GM21717 (cell line): ENCODE data around the gene SLC12A5.

ENCODE experiments used
- ATAC-seq: cut with Tn5 transposase; IDR thresholded peaks from one replicate; pipeline ENCODE4 v1.9.1; 2021; ENCODE audit warnings: mild to moderate bottlenecking, moderate library complexity; ENCODE audit not compliant: unreplicated experiment

The SLC12A5 gene

GRCh38 chr20:46006022-46006705 lies 22.9 kb upstream of the SLC12A5 start:
- no peak for ATAC-seq

GRCh38 chr20:46006964-46007363 lies 22.1 kb upstream of the SLC12A5 start:
- ATAC-seq, result no peak

DNA sequence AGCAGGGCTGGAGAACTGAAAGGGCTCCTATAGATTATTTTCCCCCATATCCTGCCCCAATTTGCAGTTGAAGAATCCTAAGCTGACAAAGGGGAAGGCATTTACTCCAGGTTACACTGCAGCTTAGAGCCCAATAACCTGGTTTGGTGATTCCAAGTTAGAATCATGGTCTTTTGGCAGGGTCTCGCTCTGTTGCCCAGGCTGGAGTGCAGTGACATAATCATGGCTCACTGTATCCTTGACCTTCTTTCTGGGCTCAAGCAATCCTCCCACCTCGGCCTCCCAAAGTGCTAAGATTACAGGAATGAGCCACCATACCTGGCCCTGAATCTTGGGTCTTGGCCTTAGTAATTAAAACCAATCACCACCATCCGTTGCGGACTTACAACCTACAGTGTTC lies 21.3 kb upstream of the SLC12A5 start:
- ATAC-seq, result no peak

GRCh38 chr20:46009816-46010215 lies 19.2 kb upstream of the SLC12A5 start:
- no peak for ATAC-seq

- no peak for ATAC-seq
These were observed 18.3 kb upstream of the SLC12A5 start for GRCh38 chr20:46010491-46011391.

DNA sequence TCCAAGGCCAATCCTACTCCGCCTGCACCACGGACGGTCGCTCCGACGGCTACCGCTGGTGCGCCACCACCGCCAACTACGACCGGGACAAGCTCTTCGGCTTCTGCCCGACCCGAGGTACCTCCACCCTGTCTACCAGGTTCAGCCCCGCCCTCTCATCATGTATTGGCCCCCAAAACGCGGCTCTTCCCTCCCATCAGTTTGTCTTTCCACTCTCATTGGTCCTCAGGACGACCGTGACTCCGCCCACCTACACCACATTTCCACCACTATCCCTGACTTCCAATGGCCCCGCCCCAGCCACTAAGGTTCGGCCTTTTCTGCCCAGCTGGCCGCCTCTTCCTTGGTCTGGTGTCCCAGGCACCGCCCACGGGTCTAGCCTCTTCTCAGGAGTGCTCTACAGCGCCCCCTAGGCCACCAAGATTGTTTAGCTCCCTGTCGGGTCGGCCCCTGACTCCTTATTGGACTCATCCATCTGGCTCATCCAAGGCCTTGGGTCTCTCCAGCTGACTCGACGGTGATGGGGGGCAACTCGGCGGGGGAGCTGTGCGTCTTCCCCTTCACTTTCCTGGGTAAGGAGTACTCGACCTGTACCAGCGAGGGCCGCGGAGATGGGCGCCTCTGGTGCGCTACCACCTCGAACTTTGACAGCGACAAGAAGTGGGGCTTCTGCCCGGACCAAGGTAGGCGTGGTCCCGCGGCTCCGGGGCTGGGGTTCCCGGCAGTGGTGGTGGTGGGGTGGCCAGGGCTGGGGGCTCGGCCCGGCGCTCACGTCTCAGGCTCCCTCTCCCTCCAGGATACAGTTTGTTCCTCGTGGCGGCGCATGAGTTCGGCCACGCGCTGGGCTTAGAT lies 17.2 kb upstream of the SLC12A5 start:
- ATAC-seq, result no peak

DNA sequence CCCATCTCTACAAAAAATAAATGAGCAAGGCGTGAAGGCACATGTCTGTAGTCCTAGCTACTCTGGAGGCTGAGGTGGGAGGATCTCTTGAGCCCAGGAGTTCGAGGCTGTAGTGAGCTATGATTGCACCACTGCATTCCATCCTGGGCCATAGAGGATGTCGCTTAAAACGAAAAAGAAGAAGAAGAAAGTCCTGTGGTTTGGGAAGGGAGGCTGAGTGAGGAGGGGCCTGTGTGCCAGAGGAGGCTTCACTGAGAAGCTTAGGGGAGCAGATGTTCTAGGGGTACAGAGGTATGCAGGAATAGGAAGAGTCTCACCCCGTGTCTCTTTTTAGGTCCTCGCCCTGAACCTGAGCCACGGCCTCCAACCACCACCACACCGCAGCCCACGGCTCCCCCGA lies 16.1 kb upstream of the SLC12A5 start:
- ATAC-seq, result no peak

- no peak for ATAC-seq
These were observed 15.6 kb upstream of the SLC12A5 start for GRCh38 chr20:46013322-46013828.

DNA sequence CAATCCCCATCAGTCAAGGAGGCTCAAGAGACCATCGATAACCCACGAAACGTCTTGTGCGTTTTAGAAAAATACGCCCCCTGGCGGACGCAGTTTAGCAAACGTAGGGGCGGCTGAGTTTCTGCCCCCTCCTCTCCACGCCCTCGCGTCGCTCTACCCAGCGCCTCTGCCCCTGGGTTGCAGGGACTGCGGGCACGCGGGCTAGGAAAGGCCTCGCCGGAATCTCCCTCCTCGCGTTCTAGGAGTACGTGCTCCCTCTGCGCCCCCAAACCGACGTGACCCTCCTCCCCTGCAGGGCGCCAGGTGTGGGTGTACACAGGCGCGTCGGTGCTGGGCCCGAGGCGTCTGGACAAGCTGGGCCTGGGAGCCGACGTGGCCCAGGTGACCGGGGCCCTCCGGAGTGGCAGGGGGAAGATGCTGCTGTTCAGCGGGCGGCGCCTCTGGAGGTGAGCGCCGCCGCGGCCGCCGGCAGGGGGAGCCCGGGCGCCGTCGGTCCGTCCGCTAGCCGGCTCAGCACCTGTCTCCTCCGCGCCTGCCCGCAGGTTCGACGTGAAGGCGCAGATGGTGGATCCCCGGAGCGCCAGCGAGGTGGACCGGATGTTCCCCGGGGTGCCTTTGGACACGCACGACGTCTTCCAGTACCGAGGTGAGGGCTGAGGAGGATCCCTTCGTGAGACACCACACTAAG lies 15.0 kb upstream of the SLC12A5 start:
- ATAC-seq, result no peak

DNA sequence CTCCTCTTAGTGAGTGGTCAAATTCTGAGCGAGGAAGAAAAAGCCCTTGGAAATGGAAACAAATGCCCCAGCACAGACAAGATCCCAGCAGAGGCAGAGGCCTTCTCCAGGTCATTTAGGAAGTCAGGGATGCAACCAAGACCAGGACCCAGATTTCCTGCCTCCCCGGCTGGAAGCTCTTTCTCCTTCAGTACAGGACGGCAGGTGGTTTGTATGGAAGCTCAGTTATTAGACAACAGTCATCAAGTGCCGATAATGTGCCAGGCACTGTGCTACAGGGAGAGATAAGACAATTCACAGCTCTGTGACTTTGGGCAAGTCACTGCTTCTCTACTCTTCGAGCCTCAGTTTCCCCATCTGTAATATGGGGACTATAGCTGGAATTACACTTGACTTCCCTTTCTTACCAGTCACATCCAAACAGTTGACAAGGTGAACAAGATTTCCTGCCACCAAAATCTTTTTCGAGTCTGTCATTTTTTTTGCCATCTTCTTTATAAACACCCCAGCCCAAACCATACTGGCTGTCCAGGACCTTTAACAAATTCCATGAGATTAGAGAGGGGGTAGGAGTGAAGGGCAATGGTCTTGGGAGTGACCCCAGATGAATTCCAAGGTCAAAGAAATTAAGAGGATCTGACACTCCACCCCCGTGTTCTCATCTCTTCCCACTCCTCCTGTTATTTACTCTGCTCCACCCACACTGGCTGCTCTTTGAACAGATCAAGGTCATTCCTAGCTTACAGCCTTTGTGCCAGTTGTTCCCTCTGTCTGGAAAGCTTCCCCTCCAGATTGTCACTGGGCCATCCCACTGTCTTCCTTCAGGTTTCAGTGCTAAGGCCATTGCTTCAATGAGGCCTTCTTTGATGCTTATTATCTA lies 14.3 kb upstream of the SLC12A5 start:
- ATAC-seq, result no peak

GRCh38 chr20:46017272-46017671 lies 11.7 kb upstream of the SLC12A5 start:
- no peak for ATAC-seq

- no peak for ATAC-seq
These were observed 10.9 kb upstream of the SLC12A5 start for GRCh38 chr20:46018112-46018511.

DNA sequence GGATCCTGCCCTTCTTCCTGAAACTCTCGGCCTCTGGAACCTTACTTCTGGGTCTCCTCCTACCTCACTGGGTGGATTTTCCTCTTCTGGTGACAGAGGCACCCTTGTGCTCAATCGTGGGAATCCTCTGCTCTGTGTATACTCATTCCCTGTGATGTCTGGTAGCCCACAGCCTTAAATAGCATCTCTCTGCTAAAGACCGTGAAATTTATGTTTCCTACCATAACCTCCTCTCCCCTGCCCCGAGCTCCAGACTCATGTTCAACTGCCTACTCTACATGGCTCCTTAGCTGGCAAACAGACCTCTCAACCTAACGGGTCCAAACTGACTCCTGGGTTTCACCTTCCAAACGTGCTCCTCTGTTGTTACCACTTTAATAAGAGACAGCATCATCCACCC lies 10.4 kb upstream of the SLC12A5 start:
- ATAC-seq, result no peak

- ATAC-seq, result no peak
These were observed 8.5 kb upstream of the SLC12A5 start for GRCh38 chr20:46020555-46020954.

DNA sequence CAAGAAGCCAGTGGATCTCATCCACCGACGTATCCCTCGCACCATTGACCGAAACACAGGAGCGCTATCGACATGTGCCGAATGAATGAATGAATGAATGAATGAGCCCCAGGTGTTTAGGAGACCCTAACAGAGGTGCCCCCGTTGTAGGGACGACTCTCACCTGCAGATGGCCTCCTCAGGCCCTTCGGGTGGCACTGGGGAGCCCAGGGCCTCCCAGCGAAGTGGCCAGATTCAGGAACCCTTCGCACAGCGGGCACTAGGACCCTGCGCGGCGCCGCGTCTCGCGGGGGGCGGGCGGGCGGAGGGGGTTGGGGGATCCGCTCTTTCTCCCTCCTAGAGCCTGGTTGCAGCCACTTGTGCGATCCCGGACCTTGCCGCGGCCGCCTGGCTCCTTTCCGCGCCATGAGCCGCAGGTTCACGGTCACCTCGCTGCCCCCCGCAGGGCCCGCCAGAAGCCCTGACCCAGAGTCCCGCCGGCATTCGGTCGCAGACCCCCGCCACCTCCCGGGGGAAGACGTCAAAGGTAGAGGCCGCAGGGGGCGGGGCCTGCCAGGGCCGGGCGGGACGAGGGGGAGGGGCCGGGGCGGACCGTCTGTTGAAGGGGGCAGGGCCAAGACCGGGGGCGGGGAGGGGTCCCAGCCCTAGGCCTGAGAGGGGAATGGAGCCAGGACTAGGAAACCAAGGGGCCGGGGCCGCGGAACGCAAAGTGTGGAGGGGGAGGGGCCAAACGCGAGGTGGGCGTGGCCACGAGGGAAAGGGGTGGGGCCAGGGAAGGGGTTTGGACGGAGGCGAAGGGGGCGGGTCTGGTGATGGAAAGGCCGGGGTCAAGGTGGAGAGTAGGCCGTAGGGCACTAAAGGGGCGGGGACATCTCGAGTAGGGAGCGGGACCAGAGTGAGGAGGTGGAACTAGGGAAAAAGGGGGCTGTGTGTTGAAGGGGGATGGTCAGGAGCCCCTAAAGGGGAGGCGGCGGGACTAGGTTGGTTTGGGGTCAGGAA lies 7.4 kb upstream of the SLC12A5 start:
- ATAC-seq, result no peak

GRCh38 chr20:46022411-46023147 lies 6.4 kb upstream of the SLC12A5 start:
- ATAC-seq, result no peak

GRCh38 chr20:46023148-46023484 lies 5.9 kb upstream of the SLC12A5 start:
- no peak for ATAC-seq

GRCh38 chr20:46023999-46024398 lies 5.0 kb upstream of the SLC12A5 start:
- no peak for ATAC-seq
